Measurements from ENCODE around the gene STXBP4. TPM values are rescaled to one million over a fixed set of nuclear protein-coding genes. Genes with fewer than 3 reads are reported as not detected.
A peak's percentile ranks its signal among the peaks of the same experiment; 100 is the strongest.

Gene STXBP4
- total RNA-seq, 1 donor = 5.4 TPM

GRCh38 chr17:54948380-54948779 is 20.2 kb upstream of the STXBP4 start:
- no peaks in the 10 kb centered on the region for H3K4me1 ChIP-seq (ENCODE audit: insufficient read depth, low read length)
- no peaks in the 10 kb centered on the region for H3K27me3 ChIP-seq (ENCODE audit: insufficient read depth, low read length)
- H3K4me3 ChIP-seq (ENCODE audit: low read length) = no peak overlapping the region
- no peaks in the 10 kb centered on the region for H3K9me3 ChIP-seq (ENCODE audit: low read depth, low read length)

GRCh38 chr17:54950116-54950515 is 18.4 kb upstream of the STXBP4 start:
- Histone ChIP-seq H3K4me1 (ENCODE audit: insufficient read depth, low read length) (no peaks in the 10 kb centered on the region), H3K27me3 (ENCODE audit: insufficient read depth, low read length) (no peaks in the 10 kb centered on the region), H3K4me3 (ENCODE audit: low read length) (no peak overlapping the region), H3K9me3 (ENCODE audit: low read depth, low read length) (no peaks in the 10 kb centered on the region)

- Histone ChIP-seq H3K27me3 (ENCODE audit: insufficient read depth, low read length) (no peaks in the 10 kb centered on the region), H3K9me3 (ENCODE audit: low read depth, low read length) (no peaks in the 10 kb centered on the region), H3K4me1 (ENCODE audit: insufficient read depth, low read length) (no peaks in the 10 kb centered on the region), H3K4me3 (ENCODE audit: low read length) (no peak overlapping the region)
Measured at GRCh38 chr17:54951286-54951685, 17.3 kb upstream of the STXBP4 start.

- Histone ChIP-seq H3K27me3 (ENCODE audit: insufficient read depth, low read length) (no peaks in the 10 kb centered on the region), H3K9me3 (ENCODE audit: low read depth, low read length) (no peaks in the 10 kb centered on the region), H3K4me1 (ENCODE audit: insufficient read depth, low read length) (no peaks in the 10 kb centered on the region), H3K4me3 (ENCODE audit: low read length) (no peak overlapping the region)
Measured at GRCh38 chr17:54956791-54957190, 11.8 kb upstream of the STXBP4 start.

GRCh38 chr17:54967621-54968261 is 824 bp upstream of the STXBP4 start:
- peak overlapping the region; percentile 81 for H3K4me3 ChIP-seq (ENCODE audit: low read length)
- no peaks in the 10 kb centered on the region for H3K27me3 ChIP-seq (ENCODE audit: insufficient read depth, low read length)
- H3K9me3 ChIP-seq (ENCODE audit: low read depth, low read length) = no peaks in the 10 kb centered on the region
- H3K4me1 ChIP-seq (ENCODE audit: insufficient read depth, low read length) = peaks cover 22% of the 10 kb centered on the region

GRCh38 chr17:54968988-54969332 is 395 bp downstream of the STXBP4 start:
- Histone ChIP-seq H3K9me3 (ENCODE audit: low read depth, low read length) (no peaks in the 10 kb centered on the region), H3K4me1 (ENCODE audit: insufficient read depth, low read length) (peaks cover 22% of the 10 kb centered on the region), H3K27me3 (ENCODE audit: insufficient read depth, low read length) (no peaks in the 10 kb centered on the region), H3K4me3 (ENCODE audit: low read length) (peak overlapping the region; percentile 81)

GRCh38 chr17:54969658-54970572 is 1.4 kb downstream of the STXBP4 start:
- no peaks in the 10 kb centered on the region for H3K9me3 ChIP-seq (ENCODE audit: low read depth, low read length)
- H3K4me3 ChIP-seq (ENCODE audit: low read length) = no peak overlapping the region
- H3K27me3 ChIP-seq (ENCODE audit: insufficient read depth, low read length) = no peaks in the 10 kb centered on the region
- H3K4me1 ChIP-seq (ENCODE audit: insufficient read depth, low read length) = peaks cover 22% of the 10 kb centered on the region

- Histone ChIP-seq H3K4me3 (ENCODE audit: low read length) (no peak overlapping the region), H3K27me3 (ENCODE audit: insufficient read depth, low read length) (no peaks in the 10 kb centered on the region)
Measured at GRCh38 chr17:54971147-54971546, 2.6 kb downstream of the STXBP4 start.

GRCh38 chr17:54971901-54972300 is 3.3 kb downstream of the STXBP4 start:
- Histone ChIP-seq H3K4me1 (ENCODE audit: insufficient read depth, low read length) (peaks cover 19% of the 10 kb centered on the region), H3K9me3 (ENCODE audit: low read depth, low read length) (no peaks in the 10 kb centered on the region), H3K4me3 (ENCODE audit: low read length) (no peak overlapping the region), H3K27me3 (ENCODE audit: insufficient read depth, low read length) (no peaks in the 10 kb centered on the region)

More at GRCh38 chr17:54971147-54971546, 2.6 kb downstream of the STXBP4 start:
- Histone ChIP-seq H3K4me1 (ENCODE audit: insufficient read depth, low read length) (peaks cover 22% of the 10 kb centered on the region), H3K9me3 (ENCODE audit: low read depth, low read length) (no peaks in the 10 kb centered on the region)

GRCh38 chr17:54972406-54973138 is 4.0 kb downstream of the STXBP4 start:
- Histone ChIP-seq H3K27me3 (ENCODE audit: insufficient read depth, low read length) (no peaks in the 10 kb centered on the region), H3K4me1 (ENCODE audit: insufficient read depth, low read length) (peaks cover 14% of the 10 kb centered on the region), H3K4me3 (ENCODE audit: low read length) (no peak overlapping the region), H3K9me3 (ENCODE audit: low read depth, low read length) (no peaks in the 10 kb centered on the region)

GRCh38 chr17:54974759-54975158 is 6.2 kb downstream of the STXBP4 start:
- Histone ChIP-seq H3K9me3 (ENCODE audit: low read depth, low read length) (no peaks in the 10 kb centered on the region), H3K4me1 (ENCODE audit: insufficient read depth, low read length) (peaks cover under 1% of the 10 kb centered on the region), H3K27me3 (ENCODE audit: insufficient read depth, low read length) (no peaks in the 10 kb centered on the region), H3K4me3 (ENCODE audit: low read length) (no peak overlapping the region)

GRCh38 chr17:54976316-54976715 is 7.8 kb downstream of the STXBP4 start:
- no peaks in the 10 kb centered on the region for H3K27me3 ChIP-seq (ENCODE audit: insufficient read depth, low read length)

GRCh38 chr17:54977744-54978143 is 9.2 kb downstream of the STXBP4 start:
- Histone ChIP-seq H3K4me1 (ENCODE audit: insufficient read depth, low read length) (no peaks in the 10 kb centered on the region), H3K9me3 (ENCODE audit: low read depth, low read length) (peaks cover 6% of the 10 kb centered on the region), H3K27me3 (ENCODE audit: insufficient read depth, low read length) (no peaks in the 10 kb centered on the region), H3K4me3 (ENCODE audit: low read length) (no peak overlapping the region)

More at GRCh38 chr17:54976316-54976715, 7.8 kb downstream of the STXBP4 start:
- H3K4me1 ChIP-seq (ENCODE audit: insufficient read depth, low read length) = no peaks in the 10 kb centered on the region
- H3K4me3 ChIP-seq (ENCODE audit: low read length) = no peak overlapping the region
- peaks cover 6% of the 10 kb centered on the region for H3K9me3 ChIP-seq (ENCODE audit: low read depth, low read length)

- H3K9me3 ChIP-seq (ENCODE audit: low read depth, low read length) = peaks cover 6% of the 10 kb centered on the region
- no peaks in the 10 kb centered on the region for H3K4me1 ChIP-seq (ENCODE audit: insufficient read depth, low read length)
- no peak overlapping the region for H3K4me3 ChIP-seq (ENCODE audit: low read length)
- H3K27me3 ChIP-seq (ENCODE audit: insufficient read depth, low read length) = no peaks in the 10 kb centered on the region
Measured at GRCh38 chr17:54979657-54980056, 11.1 kb downstream of the STXBP4 start.

- Histone ChIP-seq H3K4me3 (ENCODE audit: low read length) (no peak overlapping the region), H3K4me1 (ENCODE audit: insufficient read depth, low read length) (no peaks in the 10 kb centered on the region), H3K27me3 (ENCODE audit: insufficient read depth, low read length) (no peaks in the 10 kb centered on the region), H3K9me3 (ENCODE audit: low read depth, low read length) (peaks cover 6% of the 10 kb centered on the region)
Measured at GRCh38 chr17:54980375-54980774, 11.8 kb downstream of the STXBP4 start.
